HG03520 (cell line): ENCODE results near the gene NXPH4.
A peak's percentile ranks its signal among the peaks of the same experiment; 100 is the strongest.

ENCODE experiments used
- ATAC-seq: cut with Tn5 transposase; IDR thresholded peaks from one replicate; pipeline ENCODE4 v1.9.1; 2021; ENCODE audit warnings: mild to moderate bottlenecking, moderate library complexity; ENCODE audit not compliant: unreplicated experiment

NXPH4 gene

GRCh38 chr12:57230381-57231155 is 14.0 kb downstream of the NXPH4 start:
- no peak for ATAC-seq

- ATAC-seq: no peak
Observed at GRCh38 chr12:57231276-57232021, 14.9 kb downstream of the NXPH4 start.

- no peak for ATAC-seq
Observed at GRCh38 chr12:57232156-57232756, 15.7 kb downstream of the NXPH4 start.

- ATAC-seq: no peak
Observed at GRCh38 chr12:57233357-57234232, 17.0 kb downstream of the NXPH4 start.

- ATAC-seq: no peak
Observed at GRCh38 chr12:57234233-57234570, 17.6 kb downstream of the NXPH4 start.

GRCh38 chr12:57234571-57235016 is 18.0 kb downstream of the NXPH4 start:
- ATAC-seq: no peak

GRCh38 chr12:57235017-57235727 is 18.6 kb downstream of the NXPH4 start:
- ATAC-seq: no peak

GRCh38 chr12:57235728-57236131 is 19.1 kb downstream of the NXPH4 start:
- no peak for ATAC-seq

- ATAC-seq: no peak
Observed at GRCh38 chr12:57236201-57236924, 19.8 kb downstream of the NXPH4 start.

- ATAC-seq: no peak
Observed at GRCh38 chr12:57236925-57237595, 20.5 kb downstream of the NXPH4 start.

- ATAC-seq: no peak
Observed at GRCh38 chr12:57237596-57237931, 21.0 kb downstream of the NXPH4 start.

GRCh38 chr12:57237932-57238853 is 21.6 kb downstream of the NXPH4 start:
- no peak for ATAC-seq

- peak; percentile 50 for ATAC-seq
Observed at GRCh38 chr12:57238854-57239554, 22.4 kb downstream of the NXPH4 start.

- ATAC-seq: no peak
Observed at GRCh38 chr12:57239587-57240065, 23.0 kb downstream of the NXPH4 start.

- ATAC-seq: no peak
Observed at GRCh38 chr12:57240066-57240921, 23.7 kb downstream of the NXPH4 start.

- no peak for ATAC-seq
Observed at GRCh38 chr12:57240926-57241401, 24.4 kb downstream of the NXPH4 start.
